ENCODE results near the gene LRRC28.

- no peak for TF ChIP-seq POLR2AphosphoS5 (IDR thresholded peaks at IDR 0.05; ENCODE audit: low read depth, low read length)
- TF ChIP-seq CTCF (IDR thresholded peaks at IDR 0.05) = no peak
- TF ChIP-seq REST (IDR thresholded peaks at IDR 0.05; ENCODE audit: insufficient read depth in 1 of 2, low read depth in 2 of 2, low read length in 1 of 2) = no peak
- no peak for TF ChIP-seq TCF7L2 (IDR thresholded peaks at IDR 0.05; ENCODE audit: low read depth, low read length)
Measured at GRCh38 chr15:99410477-99410876, 159.2 kb downstream of the LRRC28 start.
